HEK293 (cell line): ENCODE results near the gene IFNA21.
"Not testable (repeated sequence)": the region's sequence is repeated elsewhere in the genome, so short reads cannot be mapped to it uniquely, and the experiment has no call there.

Experiments
- CTCF ChIP-seq: fragments of 450-650 bp; formaldehyde crosslinking; IDR thresholded peaks from 2 replicates; pipeline ENCODE4 v1.5.1; 2016; ENCODE audit warnings: missing biosample characterization, missing genetic modification characterization
- ZNF121 ChIP-seq: fragments of 450-650 bp; formaldehyde crosslinking; IDR thresholded peaks from 2 replicates; pipeline ENCODE4 v1.5.1; 2016; ENCODE audit warnings: missing biosample characterization, missing genetic modification characterization

GRCh38 chr9:21212160-21212559, 45.7 kb upstream of the IFNA21 start:
- TF ChIP-seq ZNF121, CTCF (tag by site-specific recombination): not testable (repeated sequence)
